Fibroblast of skin of abdomen (primary cell): ENCODE results near the gene RIN3.

Experiments
- DNase-seq: peaks from one replicate; pipeline ENCODE4 v3.0.0-alpha.2; 2013

The RIN3 gene

DNA sequence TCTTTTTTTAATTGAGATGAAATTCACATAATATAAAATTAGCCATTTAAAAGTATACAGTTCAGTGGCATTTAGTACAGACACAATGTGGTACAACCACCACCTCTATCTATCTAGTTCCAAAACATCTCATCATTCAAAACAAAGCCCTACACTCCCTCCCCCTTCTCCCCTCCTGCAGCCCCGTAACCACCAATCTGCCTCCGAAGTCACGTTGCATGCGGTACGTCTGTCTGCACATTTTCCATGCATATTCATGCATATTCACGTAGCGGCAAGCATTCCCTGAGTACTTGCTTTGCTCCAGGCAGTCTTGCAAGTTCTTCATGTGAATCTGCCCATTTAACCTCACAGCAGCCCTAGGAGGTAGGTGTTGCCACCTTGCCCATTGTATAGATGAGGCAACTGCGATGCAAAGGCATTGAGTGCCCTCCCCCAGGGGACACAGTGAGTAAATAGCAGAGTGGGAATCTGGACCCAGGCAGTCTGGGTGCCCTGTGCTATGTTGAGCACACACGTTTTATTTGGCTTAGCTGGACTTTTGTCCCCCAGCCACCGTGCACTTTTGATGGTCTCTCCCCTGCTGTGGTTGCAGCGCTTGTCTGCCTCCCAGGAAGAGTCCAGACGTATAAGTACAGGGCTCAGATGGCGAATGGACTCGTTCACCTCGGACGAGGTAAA is 43.4 kb downstream of the RIN3 start:
- DNase-seq: no peak

- DNase-seq: no peak
These were observed 43.9 kb downstream of the RIN3 start for GRCh38 chr14:92557544-92557912.

DNA sequence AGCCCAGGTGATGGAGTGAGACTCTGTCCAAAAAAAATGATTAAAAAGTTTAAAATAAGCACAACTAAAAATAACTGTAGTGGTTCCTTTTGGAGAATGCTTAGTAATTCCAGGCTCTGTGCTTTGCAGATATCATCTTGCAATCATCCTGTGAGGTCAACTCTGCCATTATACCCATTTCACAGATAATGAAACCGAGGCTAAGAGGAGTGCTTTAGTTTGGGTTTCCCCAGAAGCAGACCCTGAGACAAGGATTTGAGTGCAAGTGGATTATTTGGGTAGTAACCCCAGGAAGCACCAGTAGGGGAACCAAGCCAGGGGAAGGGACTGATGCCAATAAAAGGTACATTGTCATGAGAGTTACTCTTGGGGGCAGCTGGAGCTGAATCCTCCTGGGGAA is 44.7 kb downstream of the RIN3 start:
- no peak for DNase-seq

GRCh38 chr14:92559486-92559885 is 45.9 kb downstream of the RIN3 start:
- no peak for DNase-seq

DNA sequence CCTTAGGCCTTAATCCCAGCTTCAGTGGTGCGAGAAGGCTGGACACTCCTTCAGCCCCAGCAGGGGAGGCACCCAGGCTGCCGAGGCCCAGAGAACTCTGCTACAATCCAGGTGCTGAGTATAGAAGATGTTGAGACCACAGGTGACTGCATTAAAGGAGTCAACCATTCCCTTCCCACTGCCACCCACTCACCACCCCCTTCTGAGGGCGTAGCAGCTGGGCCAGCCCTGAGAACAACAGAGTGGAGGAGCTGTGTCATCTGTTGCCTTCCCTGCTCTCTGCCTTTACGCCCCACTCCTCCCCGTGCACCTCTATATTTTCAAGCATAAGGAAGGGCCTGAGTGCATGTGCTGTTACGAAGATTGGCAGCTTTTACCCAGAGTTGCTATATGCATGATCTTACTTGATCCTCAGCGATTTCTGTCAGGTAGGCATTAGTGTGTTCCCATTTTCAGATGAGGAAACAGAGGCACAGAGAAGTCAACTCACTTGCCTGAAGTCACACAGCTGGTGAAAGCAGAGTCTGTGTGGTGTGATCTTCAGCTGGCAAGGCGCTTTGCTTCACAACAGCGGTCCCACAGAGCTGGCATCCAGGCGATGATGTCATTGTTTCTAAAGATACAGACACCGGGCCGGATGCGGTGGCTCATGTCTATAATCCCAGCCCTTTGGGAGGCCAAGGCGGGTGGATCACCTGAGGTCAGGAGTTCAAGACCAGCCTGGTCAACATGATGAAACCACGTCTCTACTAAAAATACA is 46.7 kb downstream of the RIN3 start:
- no peak for DNase-seq

GRCh38 chr14:92561906-92562479 is 48.4 kb downstream of the RIN3 start:
- no peak for DNase-seq

DNA sequence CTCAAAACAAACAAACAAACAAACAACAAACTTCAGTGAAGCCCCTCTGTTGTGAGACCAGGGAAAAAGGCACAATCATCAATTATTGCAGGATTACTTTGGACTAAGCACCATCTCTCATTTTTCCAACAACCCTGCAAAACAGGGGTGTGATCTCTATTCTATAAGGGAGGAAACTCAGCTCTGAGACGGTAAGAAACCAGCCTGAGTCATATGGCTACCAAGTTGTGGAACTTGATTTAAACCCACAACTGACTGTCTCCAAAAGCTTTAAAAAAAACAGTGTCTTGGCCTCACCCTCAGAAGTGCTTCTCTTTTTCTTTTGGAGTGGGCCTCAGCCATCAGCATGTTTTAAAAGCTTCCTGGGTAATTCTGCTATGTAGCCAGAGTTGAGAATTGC is 49.8 kb downstream of the RIN3 start:
- peak; percentile 56 for DNase-seq

- no peak for DNase-seq
These were observed 50.2 kb downstream of the RIN3 start for GRCh38 chr14:92563765-92564285.

- no peak for DNase-seq
These were observed 50.9 kb downstream of the RIN3 start for GRCh38 chr14:92564344-92565039.

GRCh38 chr14:92565040-92565717 is 51.6 kb downstream of the RIN3 start:
- no peak for DNase-seq

- no peak for DNase-seq
These were observed 52.1 kb downstream of the RIN3 start for GRCh38 chr14:92565718-92566115.

DNA sequence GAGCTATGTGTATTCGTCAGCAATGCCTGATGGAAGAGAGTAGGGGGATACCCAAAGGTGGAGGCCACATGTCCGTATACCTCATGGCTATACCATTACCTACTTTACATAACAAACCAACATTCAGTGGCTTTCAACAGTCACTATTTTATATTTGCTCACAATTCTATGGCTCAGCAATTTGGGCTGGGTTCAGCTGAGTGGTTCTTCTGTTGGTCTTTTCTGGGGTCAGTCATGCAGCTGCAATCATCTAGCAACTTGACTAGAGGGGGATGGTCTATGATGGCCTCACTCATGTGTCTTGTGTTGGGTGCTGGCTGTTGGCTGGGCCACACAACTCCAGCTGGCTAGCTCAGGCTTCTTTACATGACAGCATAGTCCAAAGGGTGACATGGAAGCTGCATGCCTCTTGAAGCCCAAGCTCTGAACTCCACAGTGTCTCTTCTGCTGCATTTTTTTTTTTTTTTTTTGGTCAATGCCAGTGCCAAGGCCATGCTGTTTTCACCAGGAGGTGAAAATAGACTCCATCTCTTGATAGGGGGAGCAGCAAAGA is 53.7 kb downstream of the RIN3 start:
- DNase-seq: no peak

DNA sequence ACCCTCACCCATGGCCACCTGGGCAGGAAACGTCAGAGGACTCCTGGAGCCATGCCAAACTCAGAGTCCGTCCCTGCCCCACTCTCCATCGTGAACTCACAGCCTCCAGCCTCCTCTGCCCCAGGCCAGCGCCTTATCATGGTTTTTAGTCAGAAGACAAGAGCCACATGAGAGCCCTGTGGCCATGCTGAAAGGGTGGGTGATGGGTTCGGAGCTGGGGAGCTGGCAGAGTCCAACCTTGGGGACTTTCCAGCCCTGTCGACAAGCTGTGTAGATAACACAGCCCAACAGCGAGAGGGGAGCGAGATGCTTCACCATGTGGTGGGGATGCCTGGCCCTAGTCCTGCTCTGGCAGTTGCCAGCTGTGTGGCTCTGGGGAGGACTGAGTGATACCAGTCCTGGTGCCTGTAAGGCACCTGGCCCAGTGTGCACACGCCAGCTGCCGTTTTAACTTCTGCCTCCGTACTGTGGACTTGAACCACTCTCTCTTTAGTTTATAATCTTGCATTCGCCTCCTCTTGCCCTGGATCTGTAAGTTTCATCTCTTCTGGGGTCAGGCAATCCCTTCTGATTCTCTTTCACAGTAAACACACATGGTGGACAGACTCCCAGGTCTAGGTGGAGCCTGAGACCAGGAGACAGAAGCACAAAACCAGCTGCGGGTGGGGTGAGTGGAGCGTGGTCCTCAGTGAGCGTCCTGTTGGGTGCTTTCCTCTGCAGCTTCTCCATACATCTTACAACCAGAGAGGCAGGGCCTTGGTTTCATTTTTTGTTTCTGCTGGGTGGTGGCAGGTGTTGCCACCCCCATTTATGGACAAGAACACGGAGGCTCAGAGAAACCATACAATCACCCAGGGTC is 55.3 kb downstream of the RIN3 start:
- no peak for DNase-seq

- no peak for DNase-seq
These were observed 57.2 kb downstream of the RIN3 start for GRCh38 chr14:92570674-92571262.

DNA sequence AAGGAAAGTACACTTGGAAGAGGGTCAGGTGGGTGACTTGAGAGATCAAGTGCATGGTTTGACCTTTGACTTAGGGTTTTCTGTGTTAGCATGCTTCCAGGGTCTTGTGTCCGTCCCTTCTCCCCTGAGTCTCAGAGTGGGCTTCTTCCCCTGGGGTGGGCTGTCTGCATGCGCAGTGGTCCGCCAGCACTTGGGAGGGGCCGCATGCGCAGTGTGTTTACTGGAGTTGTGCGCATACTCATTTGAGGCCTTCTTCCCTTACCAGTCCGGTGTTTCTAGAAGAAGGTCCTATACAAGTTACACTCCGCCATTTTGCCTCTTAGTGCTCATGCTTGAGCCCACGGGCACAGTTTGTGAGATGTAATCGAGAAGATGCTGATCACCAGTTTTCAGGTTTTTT is 58.5 kb downstream of the RIN3 start:
- DNase-seq: no peak

- no peak for DNase-seq
These were observed 60.3 kb downstream of the RIN3 start for GRCh38 chr14:92573761-92574498.

DNA sequence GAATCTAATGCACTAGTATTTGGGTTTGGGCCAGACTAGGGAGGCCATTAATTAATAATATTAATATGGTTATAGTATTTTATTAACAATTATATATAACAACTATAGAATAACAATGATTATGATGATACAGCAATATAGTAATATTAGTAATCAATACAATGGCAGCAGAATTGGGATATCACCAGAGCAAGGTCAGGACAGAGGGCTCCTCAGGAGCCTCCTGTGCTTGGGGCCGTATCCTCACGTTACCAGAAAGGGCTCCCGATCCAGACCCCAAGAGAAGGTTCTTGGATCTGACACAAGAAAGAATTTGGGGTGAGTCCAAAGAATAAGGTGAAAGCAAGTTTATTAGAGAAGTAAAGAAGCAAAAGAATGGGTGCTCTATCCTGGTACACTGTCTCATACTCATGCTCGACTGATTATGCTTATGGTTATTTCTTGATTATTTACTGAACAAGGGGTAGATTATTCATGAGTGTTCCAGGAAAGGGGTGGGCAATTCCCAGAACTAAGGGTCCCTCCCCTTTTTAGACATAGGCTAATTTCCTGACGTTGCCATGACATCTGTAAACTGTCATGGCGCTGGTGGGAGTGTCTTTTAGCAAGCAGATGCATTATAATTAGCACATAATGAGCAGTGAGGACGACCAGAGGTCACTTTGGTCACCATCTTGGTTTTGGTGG is 61.6 kb downstream of the RIN3 start:
- DNase-seq: no peak

DNA sequence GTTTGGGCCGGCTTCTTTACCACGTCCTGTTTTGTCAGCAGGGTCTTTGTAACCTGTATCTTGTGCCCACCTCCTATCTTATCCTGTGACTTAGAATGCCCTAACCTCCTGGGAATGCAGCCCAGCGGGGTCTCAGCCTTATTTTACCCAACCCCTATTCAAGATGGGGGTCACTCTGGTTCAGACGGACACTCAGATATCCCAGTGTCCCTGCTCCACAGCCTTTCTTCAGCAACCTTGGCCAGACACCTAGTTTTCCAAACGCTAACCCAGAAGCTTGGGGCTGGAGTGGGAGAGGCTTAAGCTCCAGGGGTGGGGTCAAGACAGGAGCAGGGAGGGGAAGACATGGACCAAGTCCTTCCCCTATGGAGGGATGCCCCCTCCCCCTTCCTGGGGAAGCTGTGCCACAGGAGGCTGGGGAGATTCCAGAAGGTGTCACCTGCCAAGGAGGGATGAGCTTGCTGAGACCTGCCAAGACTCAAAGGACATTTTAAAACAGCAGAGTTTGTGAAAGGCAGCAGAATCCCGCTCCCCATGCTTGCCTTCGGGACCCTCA is 62.2 kb downstream of the RIN3 start:
- DNase-seq: no peak

DNA sequence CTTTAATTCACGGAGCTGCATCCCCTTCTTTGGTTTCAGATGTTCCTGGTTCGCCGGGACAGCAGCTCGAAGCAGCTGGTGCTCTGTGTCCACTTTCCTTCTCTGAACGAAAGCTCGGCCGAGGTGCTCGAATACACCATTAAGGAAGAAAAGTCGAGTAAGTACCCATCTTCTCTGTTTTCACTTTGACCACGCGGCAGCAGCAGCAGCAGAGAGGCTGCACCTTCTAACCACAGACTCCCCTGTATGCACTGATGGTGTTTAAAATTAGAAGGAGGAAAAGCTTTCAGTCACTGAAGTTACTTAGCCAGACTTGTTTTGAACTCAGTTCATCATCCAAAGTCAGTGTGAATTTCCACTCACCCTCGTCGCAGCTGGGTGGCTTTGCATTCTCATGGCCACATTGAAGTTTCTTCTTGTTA is 63.8 kb downstream of the RIN3 start:
- no peak for DNase-seq
